GM12878 (cell line): Measurements from ENCODE around the gene H2AZ2. TPM values are rescaled to one million over a fixed set of nuclear protein-coding genes. Genes with fewer than 3 reads are reported as not detected.
A peak's percentile ranks its signal among the peaks of the same experiment; 100 is the strongest.

Experiments
- BHLHE40 ChIP-seq, 2 experiments: fragments of 450-650 bp in 1 of 2; IDR thresholded peaks; 2 replicates each; pipeline ENCODE4 v1.6.1; 2011 to 2017; ENCODE audit warnings: low read depth in 2 of 2, borderline replicate concordance in 1 of 2, improper control_type of control experiment in 1 of 2, low read length in 1 of 2, mild to moderate bottlenecking in 1 of 2
- DPF2 ChIP-seq: fragments of 450-650 bp; IDR thresholded peaks from 2 replicates; pipeline ENCODE4 v1.6.1; 2017; ENCODE audit warnings: mild to moderate bottlenecking
- EP300 ChIP-seq, 2 experiments: fragments of 150-350 bp in 1 of 2; IDR thresholded peaks; 2 replicates each; pipeline ENCODE4 v1.6.1; 2011 to 2012; ENCODE audit warnings: low read depth in 2 of 2, low read length in 2 of 2, borderline replicate concordance in 1 of 2, improper control_type of control experiment in 1 of 2, inconsistent platforms in 1 of 2; ENCODE audit not compliant: control insufficient read depth in 1 of 2
- ESRRA ChIP-seq: IDR thresholded peaks from 2 replicates; pipeline ENCODE4 v1.6.1; 2012; ENCODE audit warnings: mild to moderate bottlenecking, low read length, improper control_type of control experiment
- EZH2 ChIP-seq: IDR thresholded peaks from 2 replicates; pipeline ENCODE4 v1.6.1; 2012; ENCODE audit warnings: low read depth, mild to moderate bottlenecking, control low read depth, inconsistent platforms, low read length, borderline replicate concordance; ENCODE audit not compliant: control insufficient read depth
- GABPA ChIP-seq: IDR thresholded peaks from 2 replicates; pipeline ENCODE4 v1.6.1; 2014; ENCODE audit warnings: antibody characterized with exemption, low read depth, mild to moderate bottlenecking, inconsistent platforms
- HCFC1 ChIP-seq: fragments of 150-350 bp; IDR thresholded peaks from 2 replicates; pipeline ENCODE4 v1.6.1; 2014; ENCODE audit warnings: low read length
- IKZF2 ChIP-seq, 2 experiments: fragments of 450-650 bp; IDR thresholded peaks; 2 replicates each; pipeline ENCODE4 v1.6.1; 2017; ENCODE audit warnings: mild to moderate bottlenecking in 2 of 2, moderate library complexity in 2 of 2
- IRF4 ChIP-seq: IDR thresholded peaks from 2 replicates; pipeline ENCODE4 v1.6.1; 2011; ENCODE audit warnings: low read depth, low read length
- JUND ChIP-seq: IDR thresholded peaks from 2 replicates; pipeline ENCODE4 v1.6.1; 2012; ENCODE audit warnings: low read depth, mild to moderate bottlenecking, low read length, improper control_type of control experiment, moderate library complexity
- KAT2A ChIP-seq: conservative IDR thresholded peaks from 2 replicates; pipeline ENCODE4 v1.6.1; 2011; ENCODE audit warnings: low read depth, low read length; ENCODE audit not compliant: control insufficient read depth
- KDM1A ChIP-seq: fragments of 200-600 bp; sonication (generic); IDR thresholded peaks from 2 replicates; pipeline ENCODE4 v1.6.1; 2016; ENCODE audit warnings: borderline replicate concordance
- LARP7 ChIP-seq: fragments of 450-650 bp; IDR thresholded peaks from 2 replicates; pipeline ENCODE4 v1.6.1; 2017; ENCODE audit warnings: mild to moderate bottlenecking
- MTA2 ChIP-seq: fragments of 450-650 bp; IDR thresholded peaks from 2 replicates; pipeline ENCODE4 v1.6.1; 2016; ENCODE audit warnings: low read depth, mild to moderate bottlenecking, moderate library complexity
- MXI1 ChIP-seq: fragments of 150-350 bp; IDR thresholded peaks from 2 replicates; pipeline ENCODE4 v1.6.1; 2011; ENCODE audit warnings: low read depth, mild to moderate bottlenecking, inconsistent platforms, low read length, improper control_type of control experiment
- NRF1 ChIP-seq: conservative IDR thresholded peaks from 2 replicates; pipeline ENCODE4 v1.6.1; 2011; ENCODE audit warnings: mild to moderate bottlenecking, low read depth, low read length, improper control_type of control experiment
- RCOR1 ChIP-seq: conservative IDR thresholded peaks from 2 replicates; pipeline ENCODE4 v1.6.1; 2012; ENCODE audit warnings: low read depth, low read length, improper control_type of control experiment
- SIN3A ChIP-seq: IDR thresholded peaks from 2 replicates; pipeline ENCODE4 v1.6.1; 2012; ENCODE audit warnings: low read depth, low read length, improper control_type of control experiment
- SP1 ChIP-seq: IDR thresholded peaks from one replicate; pipeline ENCODE4 v1.6.1; 2011; ENCODE audit warnings: low read depth, low read length
- TCF3 ChIP-seq: IDR thresholded peaks from 2 replicates; pipeline ENCODE4 v1.6.1; 2012; ENCODE audit warnings: low read depth, mild to moderate bottlenecking, low read length, borderline replicate concordance; ENCODE audit not compliant: insufficient read depth
- ZNF207 ChIP-seq: fragments of 450-650 bp; IDR thresholded peaks from 2 replicates; pipeline ENCODE4 v1.6.1; 2014; ENCODE audit warnings: antibody characterized with exemption, mild to moderate bottlenecking, borderline replicate concordance
- ZNF384 ChIP-seq: IDR thresholded peaks from 2 replicates; pipeline ENCODE4 v1.6.1; 2012; ENCODE audit warnings: low read depth, mild to moderate bottlenecking, low read length, improper control_type of control experiment, borderline replicate concordance
- ZZZ3 ChIP-seq: IDR thresholded peaks from 2 replicates; pipeline ENCODE4 v1.6.1; 2011; ENCODE audit warnings: low read depth; ENCODE audit not compliant: control insufficient read depth, insufficient read length
- polyA plus RNA-seq, 11 experiments: library from polyadenylated mRNA; depleted of rRNA in 4 of 11; unstranded in 6 of 11; stranded (reverse) in 5 of 11; fragments of >200 nt; fragmentation: Nextera tagmentation in 4 of 11; fragmentation: Illumina TruSeq in 1 of 11; extraction: Ambion mirVana in 4 of 11; extraction: Trizol in 1 of 11; gene quantifications; 1 replicate in 1 of 11; 2 replicates in 10 of 11; pipeline versions ENCODE4 v1.2.1 to v1.2.3, GENCODE V29; 2011 to 2016; ENCODE audit warnings: inconsistent platforms in 2 of 11, missing spikeins in 2 of 11, low read depth in 1 of 11
- total RNA-seq, 4 experiments: library from RNA; depleted of rRNA in 3 of 4; stranded (reverse); fragments of >200 nt in 3 of 4; fragmentation: Illumina TruSeq in 1 of 4; extraction: Trizol in 1 of 4; gene quantifications; 2 replicates each; pipeline versions ENCODE4 v1.2.1 to v1.2.3, GENCODE V29; 2013 to 2021
- TF ChIP-seq, protein P1 (sequence below): IDR thresholded peaks from 2 replicates; pipeline ENCODE4 v1.6.1; 2011; ENCODE audit warnings: borderline replicate concordance, low read depth, mild to moderate bottlenecking, moderate library complexity, low read length; ENCODE audit not compliant: insufficient read depth, poor library complexity, severe bottlenecking
- TF ChIP-seq, protein P2 (sequence below): IDR thresholded peaks from 2 replicates; pipeline ENCODE4 v1.6.1; 2011; ENCODE audit warnings: low read depth, low read length, improper control_type of control experiment, borderline replicate concordance
- TF ChIP-seq, protein P3 (sequence below): IDR thresholded peaks from 2 replicates; pipeline ENCODE4 v1.6.1; 2012; ENCODE audit warnings: low read depth, low read length, improper control_type of control experiment
- TF ChIP-seq, protein P4 (sequence below): fragments of 450-650 bp; IDR thresholded peaks from 2 replicates; pipeline ENCODE4 v1.6.1; 2018; ENCODE audit warnings: borderline replicate concordance, mild to moderate bottlenecking; ENCODE audit not compliant: partially characterized antibody

Gene H2AZ2
- total and polyA plus RNA-seq, 10 of the 15 experiments (the other 5 are each of a cell fraction or from before 2014, with no cell fraction given): 118 to 366 (median 223) TPM

DNA sequence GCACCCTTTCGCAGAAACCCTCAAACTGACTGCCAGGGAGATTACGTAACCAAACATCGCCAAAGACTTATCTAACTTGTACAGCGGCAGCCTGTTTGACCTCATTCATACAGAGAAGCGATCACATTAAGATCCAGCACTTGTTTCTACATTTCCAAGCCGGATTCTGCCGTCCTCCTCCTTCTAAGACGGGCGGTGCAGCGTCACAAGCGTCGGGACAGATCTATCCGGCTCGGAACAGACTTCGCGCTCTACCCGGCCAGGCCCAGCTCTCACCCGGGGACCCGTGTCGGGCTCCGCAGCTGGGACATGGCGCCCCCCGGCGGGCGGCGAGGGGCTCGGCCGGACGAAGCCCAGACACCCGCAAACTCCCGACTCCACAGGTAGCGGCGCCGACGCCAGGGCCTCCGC, 373 bp downstream of the H2AZ2 start (continued):
- TF ChIP-seq ZZZ3 (no peak), LARP7 (peak; percentile 98), BHLHE40 (IDR thresholded peaks at IDR 0.05; ENCODE audit: borderline replicate concordance in 1 of 2, low read depth in 2 of 2, low read length in 1 of 2) (no peak), EZH2 (no peak), MXI1 (0 out of 2 replicates have a peak, but pooled peaks have one; percentile 67), SP1 (no peak), TCF3 (0 out of 2 replicates have a peak, but pooled peaks have one; percentile 58), ZNF207 (no peak; the same call in 1 of the 2 replicates), KDM1A (no peak), ZNF384 (no peak), JUND (no peak), IRF4 (no peak), KAT2A (no peak), GABPA (no peak), RCOR1 (no peak), EP300 (IDR thresholded peaks at IDR 0.05; ENCODE audit: borderline replicate concordance in 1 of 2, control insufficient read depth in 1 of 2, low read depth in 2 of 2, low read length in 2 of 2) (no peak), MTA2 (no peak), DPF2 (no peak), ESRRA (no peak), IKZF2 (IDR thresholded peaks at IDR 0.05) (no peak), SIN3A (peak; percentile 78; the same call in 1 of the 2 replicates), HCFC1 (no peak), NRF1 (no peak)
- TF ChIP-seq, protein P1, sequence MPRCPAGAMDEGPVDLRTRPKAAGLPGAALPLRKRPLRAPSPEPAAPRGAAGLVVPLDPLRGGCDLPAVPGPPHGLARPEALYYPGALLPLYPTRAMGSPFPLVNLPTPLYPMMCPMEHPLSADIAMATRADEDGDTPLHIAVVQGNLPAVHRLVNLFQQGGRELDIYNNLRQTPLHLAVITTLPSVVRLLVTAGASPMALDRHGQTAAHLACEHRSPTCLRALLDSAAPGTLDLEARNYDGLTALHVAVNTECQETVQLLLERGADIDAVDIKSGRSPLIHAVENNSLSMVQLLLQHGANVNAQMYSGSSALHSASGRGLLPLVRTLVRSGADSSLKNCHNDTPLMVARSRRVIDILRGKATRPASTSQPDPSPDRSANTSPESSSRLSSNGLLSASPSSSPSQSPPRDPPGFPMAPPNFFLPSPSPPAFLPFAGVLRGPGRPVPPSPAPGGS: no peak
- TF ChIP-seq, protein P2, sequence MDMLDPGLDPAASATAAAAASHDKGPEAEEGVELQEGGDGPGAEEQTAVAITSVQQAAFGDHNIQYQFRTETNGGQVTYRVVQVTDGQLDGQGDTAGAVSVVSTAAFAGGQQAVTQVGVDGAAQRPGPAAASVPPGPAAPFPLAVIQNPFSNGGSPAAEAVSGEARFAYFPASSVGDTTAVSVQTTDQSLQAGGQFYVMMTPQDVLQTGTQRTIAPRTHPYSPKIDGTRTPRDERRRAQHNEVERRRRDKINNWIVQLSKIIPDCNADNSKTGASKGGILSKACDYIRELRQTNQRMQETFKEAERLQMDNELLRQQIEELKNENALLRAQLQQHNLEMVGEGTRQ: no peak
- TF ChIP-seq, protein P3, sequence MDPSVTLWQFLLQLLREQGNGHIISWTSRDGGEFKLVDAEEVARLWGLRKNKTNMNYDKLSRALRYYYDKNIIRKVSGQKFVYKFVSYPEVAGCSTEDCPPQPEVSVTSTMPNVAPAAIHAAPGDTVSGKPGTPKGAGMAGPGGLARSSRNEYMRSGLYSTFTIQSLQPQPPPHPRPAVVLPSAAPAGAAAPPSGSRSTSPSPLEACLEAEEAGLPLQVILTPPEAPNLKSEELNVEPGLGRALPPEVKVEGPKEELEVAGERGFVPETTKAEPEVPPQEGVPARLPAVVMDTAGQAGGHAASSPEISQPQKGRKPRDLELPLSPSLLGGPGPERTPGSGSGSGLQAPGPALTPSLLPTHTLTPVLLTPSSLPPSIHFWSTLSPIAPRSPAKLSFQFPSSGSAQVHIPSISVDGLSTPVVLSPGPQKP: no peak
- TF ChIP-seq, protein P4, sequence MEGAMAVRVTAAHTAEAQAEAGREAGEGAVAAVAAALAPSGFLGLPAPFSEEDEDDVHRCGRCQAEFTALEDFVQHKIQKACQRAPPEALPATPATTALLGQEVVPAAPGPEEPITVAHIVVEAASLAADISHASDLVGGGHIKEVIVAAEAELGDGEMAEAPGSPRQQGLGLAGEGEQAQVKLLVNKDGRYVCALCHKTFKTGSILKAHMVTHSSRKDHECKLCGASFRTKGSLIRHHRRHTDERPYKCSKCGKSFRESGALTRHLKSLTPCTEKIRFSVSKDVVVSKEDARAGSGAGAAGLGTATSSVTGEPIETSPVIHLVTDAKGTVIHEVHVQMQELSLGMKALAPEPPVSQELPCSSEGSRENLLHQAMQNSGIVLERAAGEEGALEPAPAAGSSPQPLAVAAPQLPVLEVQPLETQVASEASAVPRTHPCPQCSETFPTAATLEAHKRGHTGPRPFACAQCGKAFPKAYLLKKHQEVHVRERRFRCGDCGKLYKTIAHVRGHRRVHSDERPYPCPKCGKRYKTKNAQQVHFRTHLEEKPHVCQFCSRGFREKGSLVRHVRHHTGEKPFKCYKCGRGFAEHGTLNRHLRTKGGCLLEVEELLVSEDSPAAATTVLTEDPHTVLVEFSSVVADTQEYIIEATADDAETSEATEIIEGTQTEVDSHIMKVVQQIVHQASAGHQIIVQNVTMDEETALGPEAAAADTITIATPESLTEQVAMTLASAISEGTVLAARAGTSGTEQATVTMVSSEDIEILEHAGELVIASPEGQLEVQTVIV: no peak
